H4 (cell line): ENCODE results near the gene TBC1D1. TPM values are rescaled to one million over a fixed set of nuclear protein-coding genes. Genes with fewer than 3 reads are reported as not detected.

Experiments used
- DNase-seq: peaks from one replicate; pipeline ENCODE4 v3.0.0-alpha.2; 2015; ENCODE audit warnings: low spot score
- total RNA-seq: library from RNA; depleted of rRNA; stranded (reverse); fragments of >200 nt; shearing (Covaris generic); gene quantifications from 2 replicates; pipeline ENCODE4 v1.2.3, GENCODE V29; 2014

The TBC1D1 gene
- total RNA-seq, 1 experiment from 2014 or later, result 110 TPM

DNA sequence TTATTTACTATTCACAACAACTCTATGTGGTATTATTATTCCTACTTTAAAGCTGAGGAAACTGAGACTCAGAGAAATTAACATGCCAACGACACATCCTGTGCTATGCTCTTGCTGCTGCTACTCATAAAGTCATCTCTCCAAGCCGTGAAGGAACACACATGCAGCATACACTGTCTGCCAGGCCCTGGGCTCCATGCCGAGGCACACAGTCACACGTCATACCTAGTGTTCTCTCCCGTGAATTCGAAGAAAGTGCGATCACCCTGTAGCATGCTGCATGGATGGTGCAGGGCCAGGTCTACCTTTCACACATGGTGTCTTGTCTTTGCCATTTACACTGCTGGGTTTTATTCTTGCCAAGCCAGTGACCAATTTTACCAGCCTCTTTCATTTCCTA lies 34.1 kb downstream of the TBC1D1 start:
- DNase-seq, result no peak

DNA sequence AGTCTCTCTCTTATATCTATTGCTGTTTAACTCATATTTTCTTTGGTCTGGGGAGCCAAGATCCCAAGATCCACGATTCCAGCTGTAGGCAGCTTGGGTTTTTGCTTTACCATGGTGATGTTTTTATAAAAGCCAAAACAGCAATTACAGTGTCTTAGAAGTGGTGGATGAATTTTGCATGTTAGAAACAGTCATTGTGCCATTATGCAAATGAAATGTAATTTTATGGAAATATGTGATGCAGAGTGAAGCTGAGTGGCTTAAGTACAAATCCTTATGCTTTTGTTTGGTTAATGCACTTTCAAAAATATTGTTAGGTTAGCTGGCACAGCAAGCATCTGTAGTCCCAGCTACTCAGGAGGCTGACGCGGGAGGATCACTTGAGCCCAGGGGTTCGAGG lies 36.5 kb downstream of the TBC1D1 start:
- no peak for DNase-seq

DNA sequence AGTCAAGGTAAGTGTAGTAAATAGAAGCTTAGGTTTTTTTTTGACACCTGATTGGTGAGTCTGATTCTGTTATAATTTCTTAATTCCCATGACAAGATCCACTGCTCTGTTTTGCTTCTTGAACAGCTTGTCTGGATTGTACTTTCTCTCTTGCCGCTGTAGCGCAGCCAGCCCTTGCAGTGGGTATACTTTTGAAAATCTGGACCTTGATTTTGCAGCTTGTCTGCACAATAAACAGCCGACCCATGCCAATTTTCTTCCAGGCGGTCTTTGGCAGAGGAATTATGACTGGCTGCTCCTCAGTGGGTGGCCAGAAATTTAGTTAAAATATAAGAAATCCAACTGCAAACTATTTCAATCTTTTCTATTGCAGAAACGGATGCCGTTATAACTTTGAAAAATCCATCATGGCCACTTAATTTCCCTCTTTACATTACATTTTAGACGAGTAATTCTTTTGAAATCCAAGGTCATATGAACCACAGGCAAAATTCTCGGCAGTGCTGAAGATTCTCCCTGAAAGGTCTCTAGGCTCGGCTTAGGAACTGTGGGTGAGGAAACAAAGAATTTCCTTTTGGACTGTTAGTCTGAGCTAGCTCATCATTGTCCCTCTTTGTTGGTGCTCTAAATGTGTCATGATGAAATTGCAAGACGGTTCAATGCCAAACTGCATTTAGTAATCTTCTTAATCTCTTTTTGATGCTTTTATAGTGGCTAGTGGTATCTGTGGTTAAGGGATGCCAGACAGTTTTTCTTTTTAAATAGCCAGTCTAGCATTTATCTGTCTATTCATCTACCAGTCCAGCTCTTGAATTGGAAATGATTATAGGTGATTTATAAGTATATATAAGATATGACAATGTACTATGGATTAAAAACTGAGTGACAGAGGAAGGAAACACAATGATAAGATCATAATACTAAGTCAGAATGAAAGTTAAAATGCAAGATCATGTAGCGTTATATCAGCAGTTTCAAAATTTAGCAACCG lies 37.8 kb downstream of the TBC1D1 start:
- DNase-seq, result no peak

DNA sequence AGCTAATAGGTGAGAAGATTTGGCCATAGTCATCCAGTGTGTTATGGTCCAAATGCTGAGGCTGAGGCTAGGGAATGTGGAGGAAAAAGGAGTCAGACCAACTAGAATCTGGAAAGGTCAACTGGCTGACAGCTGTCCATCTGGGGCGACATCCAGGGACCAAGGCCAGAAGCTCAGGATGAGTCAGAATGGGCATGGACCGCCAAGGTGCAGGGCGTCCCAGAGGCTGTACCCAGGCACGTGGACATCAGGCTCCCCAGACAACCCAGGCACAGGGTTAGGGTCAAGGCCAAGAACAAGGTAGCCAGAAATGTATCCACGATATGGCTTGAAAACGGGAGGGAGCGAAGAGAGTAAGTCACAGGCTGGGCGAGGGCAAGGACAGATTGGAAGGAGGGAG lies 43.2 kb downstream of the TBC1D1 start:
- DNase-seq, result no peak

DNA sequence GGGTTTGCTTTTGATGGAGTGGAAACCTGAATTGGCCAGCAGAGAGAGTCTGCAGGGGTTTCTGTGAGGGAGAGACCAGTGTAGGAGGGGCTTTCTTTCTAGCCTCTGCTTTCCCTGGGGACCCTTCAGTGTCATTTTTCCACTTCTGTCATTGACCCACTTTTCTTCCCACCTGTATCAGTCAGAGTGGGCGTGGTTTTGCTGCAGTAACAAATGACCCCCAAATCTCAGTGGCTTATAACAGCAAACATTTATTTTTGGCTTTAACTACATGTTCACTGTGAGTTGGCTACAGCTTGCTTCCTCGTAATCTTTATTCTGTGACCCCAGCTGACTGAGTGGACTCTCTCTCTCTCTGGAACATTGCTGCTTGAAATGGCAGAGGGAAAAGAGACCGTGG lies 43.7 kb downstream of the TBC1D1 start:
- DNase-seq, result no peak

DNA sequence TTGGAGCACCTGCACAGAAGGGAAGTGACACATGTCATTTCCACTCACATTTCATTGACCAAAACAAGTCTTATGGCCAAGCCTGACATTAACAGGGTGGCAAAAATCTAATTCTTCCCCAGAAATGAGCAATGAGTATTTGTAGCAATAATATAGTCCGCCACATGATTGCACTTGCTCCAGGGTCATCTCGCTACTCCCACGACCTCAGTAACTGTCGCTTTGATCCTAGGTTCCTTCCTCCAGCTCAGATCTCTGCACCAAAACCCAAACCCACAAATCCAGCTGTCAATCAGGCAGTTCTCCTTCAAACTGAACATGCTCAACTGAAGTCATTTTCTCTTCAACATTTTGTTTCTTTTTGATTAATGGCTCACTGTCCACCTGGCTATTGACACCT lies 44.1 kb downstream of the TBC1D1 start:
- DNase-seq, result no peak

DNA sequence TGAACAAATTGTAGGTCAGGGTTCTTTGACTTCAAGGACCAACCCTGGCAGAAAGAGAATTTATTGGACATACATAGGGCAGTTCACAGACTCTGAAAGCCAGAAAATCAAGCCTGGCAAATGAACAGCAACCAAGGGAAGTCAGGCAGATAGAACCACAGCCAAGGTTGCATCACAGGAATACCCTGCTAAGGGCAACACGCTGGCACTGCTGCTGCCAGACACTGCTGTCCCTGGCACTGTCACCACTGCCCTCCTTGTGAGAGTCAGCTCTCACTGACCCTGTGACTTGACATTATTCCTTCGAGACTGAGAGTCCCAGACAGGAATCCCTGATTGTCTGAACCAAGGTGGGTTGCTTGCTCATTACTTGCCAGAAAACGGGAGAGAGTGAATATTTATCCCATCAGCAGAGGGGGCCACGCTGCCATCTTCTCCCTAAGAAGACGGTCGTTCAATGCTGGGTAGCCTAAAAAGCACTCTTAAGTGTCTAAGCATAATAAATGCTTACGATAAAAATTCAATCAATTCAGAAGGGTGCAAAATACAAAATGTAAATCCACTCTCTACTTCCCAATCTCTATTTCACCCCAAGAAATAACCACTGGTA lies 46.1 kb downstream of the TBC1D1 start:
- no peak for DNase-seq

DNA sequence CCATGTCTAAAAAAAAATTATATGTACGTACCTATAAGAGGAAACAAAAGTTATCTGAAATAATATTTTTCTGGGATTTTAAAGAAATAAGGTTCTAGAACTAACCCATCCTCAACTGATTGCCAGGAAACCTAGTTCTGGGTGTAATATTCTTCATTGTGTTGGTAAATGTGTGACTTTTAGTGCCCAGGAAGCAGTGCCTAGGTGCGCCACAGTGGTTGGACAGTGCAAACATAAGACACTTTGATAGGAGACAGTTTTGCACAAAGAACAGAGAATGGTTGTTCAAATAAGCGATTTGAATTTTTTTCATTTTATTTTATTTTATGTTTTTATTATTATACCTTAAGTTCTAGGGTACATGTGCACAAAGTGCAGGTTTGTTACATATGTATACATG lies 47.3 kb downstream of the TBC1D1 start:
- no peak for DNase-seq

DNA sequence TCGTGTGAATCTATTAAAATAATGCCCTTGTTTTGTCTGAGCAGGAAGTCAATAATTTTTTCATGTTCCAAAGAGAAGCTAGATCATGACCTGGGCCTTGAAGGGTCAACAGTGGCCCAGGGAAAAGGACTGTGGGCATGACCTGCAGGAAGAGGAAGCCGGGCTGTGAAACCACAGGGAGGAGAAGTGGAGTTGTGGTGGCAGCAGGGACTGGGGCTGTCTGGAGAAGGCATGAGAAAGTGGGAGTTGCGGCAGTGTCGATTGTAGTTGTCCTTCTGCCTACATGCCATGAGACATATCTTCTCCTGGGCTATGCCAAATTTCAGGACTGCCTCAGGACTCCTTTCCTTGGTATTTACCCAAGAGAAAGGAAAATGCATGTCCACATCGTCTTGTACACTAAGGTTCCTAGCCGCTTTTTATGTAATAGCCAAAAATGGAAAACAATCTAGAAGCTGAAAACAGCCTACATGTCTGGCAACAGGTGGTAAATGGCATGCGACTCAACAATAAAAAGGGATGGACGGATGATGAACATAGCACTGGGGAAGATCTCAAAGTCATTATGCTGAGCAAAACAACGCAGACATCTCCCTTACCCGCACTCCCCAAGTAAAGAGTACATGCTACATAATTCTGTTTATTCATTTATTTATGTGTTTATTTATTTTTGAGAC lies 55.8 kb downstream of the TBC1D1 start:
- no peak for DNase-seq

DNA sequence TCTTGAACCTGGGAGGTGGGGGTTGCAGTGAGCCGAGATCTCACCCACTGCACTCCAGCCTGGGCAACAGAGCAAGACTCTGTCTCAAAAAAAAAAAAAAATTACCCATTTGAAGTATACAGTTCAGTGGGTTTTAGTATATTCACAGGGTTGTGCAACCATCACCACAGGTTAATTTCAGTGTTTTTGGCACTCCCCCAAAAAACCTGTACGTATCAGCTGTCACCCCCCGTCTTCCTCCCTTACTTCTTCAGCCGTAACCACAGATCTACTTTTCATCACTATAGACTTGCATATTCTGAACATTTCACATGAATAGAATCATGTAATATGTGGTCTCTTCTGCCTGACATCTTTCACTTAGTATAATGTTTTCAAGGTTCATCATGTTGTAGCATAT lies 57.7 kb downstream of the TBC1D1 start:
- no peak for DNase-seq

DNA sequence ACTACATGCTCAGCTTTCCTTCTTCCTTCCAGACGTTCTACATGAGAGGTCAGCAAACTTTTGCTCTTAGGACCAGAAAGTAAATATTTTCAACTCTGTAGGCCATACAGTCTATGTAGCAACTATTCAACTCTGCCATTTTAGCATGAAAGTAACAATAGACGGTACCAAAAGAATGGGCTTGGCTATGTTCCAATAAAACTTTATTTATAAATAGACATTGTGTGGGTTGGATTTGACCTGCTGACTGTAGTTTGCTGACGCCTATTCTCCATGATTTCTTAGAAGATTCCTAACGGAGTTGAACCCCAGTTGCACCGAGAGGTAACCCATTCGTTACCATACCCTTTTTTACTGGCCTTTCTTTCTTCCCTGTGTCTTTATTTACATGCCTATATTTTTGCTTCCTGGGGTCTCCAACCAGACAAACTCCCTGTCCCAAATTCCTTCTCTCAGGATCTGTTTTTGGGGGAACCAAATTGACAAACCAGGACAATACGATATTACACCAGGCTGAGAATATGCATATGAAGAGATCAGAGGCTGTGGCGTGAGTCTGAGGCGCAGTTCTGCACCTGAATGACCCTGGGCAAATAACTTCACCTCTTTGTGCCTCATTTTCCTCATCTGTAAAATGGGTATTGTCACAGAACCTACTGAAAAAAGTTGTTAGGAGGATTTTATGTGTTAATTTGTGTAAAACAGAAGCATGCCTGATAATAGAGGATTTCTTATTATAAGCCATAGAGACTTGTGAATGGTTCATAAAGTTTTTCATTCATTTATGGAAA lies 58.9 kb downstream of the TBC1D1 start:
- no peak for DNase-seq

DNA sequence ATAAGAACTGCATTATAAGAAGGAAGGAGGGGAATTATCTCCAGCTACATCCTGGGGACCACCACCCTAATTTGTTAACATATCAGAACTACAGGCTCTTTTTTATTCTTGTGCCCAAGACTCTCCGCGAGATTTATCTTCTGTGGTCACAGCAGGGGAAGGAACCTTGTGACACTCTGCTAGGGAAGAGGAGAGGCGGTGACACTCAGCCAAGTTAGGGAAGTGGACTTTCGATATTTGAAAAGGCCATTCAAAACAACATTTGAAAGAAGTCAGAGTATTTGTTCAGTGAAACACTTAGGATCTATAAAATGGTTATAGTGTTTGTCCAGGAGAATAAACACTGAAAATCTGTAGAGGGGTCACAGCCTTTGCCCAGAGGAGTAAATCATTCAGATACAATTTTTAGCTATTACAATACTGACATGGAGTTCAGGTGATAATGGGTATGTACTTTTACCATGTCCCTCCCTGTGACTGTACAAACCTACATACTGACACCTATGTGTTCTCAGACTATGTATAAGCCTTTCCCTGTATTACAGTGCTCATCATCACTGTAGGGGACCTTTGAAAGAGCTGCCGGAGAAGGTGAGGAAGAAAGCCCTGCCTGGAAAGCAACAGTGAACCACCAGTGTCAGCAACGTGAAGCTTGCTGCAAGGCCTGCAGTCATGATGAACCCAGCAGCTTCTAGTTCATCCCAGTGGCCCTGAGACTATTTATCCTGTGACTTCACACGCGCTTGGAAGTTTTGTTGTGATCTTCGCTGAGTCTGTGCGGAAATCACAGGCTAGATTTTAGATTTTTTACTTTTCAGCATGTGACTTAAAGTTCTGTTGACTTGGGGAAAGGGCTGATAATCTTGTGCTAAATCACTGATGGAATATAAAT lies 60.8 kb downstream of the TBC1D1 start:
- DNase-seq, result no peak

DNA sequence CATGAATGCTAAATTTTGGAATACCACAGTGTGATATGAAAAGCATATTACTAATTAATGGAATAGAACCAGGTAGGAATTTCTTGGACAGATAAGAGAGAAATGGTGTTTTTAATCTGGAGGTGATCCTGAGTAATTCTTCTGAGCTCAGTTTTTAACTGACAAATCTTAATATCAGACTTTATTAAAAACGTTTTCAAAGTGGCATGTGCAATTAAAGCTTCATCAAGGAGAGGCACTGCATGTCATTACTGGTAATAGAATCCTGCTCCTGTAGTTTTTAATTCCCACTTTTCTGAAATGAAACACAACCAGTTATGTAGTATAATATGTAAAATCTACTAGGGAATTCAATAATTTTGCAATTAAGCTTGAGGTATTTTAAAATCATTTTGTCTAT lies 62.3 kb downstream of the TBC1D1 start:
- no peak for DNase-seq

DNA sequence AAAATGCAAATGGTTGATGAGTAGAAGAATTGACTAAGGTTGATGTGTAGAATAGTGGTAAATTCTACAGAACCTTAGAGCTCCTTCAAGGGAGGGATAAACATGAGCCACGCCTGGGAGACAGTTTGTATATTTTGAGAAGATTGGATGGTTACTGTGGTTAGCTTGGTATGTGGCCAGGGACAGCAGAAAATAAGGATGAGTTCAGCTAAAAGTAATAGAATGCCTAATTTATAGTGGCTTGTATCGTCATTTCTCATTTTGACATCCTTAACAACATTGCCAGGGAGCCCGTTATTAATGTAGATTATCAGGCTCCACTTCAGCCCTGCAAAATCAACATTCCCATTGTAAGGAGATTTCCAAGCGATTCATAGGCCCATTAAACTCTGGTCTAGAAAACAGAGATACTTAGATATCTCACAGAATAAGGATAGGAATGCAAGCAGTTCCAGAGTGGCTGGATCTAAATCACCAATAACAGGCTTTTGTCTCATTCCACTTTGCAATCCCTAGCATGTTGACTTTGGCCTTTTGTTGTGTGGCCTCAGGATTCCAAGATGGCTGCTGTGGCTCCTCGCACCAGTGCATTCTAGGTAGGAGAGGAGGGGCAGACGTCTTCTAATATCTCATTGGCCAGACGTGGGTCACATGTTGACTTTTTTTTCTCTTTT lies 62.9 kb downstream of the TBC1D1 start:
- DNase-seq, result peak; percentile 41

DNA sequence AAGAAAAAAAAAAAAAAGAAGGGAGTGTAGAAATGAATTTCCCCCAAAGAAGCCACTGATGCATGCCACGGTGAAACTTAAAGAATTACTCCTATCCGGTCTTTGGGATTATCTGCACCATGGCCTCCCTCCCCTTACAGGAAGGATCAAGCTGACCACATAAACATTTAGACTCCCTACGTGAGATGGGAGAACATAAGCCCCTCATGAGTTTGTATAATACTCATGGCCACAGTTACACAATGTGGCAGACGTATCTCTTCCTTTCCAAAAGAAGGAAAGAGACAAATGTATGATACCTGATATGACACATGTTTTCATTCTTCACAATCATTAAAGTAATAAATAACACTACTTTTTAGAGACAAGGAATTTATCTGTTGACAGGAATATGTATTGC lies 66.1 kb downstream of the TBC1D1 start:
- DNase-seq, result no peak

DNA sequence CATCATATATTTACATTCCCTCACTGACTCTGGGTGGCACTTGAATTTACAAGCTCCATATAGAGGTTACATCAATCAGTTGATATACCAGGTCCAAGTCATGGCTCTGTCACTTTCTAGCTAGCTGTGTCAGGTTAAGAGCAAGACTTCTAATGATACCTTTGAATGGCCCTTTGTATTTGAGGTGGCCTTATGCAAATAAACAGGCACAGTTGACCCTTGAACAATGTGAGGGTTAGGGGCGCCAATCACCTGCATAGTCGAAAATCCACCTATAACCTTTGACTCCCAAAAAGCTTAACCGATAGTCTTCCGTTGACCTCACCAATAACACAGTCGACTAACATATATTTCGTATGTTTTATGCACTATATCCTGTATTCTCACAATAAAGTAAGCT lies 68.0 kb downstream of the TBC1D1 start:
- DNase-seq, result no peak

DNA sequence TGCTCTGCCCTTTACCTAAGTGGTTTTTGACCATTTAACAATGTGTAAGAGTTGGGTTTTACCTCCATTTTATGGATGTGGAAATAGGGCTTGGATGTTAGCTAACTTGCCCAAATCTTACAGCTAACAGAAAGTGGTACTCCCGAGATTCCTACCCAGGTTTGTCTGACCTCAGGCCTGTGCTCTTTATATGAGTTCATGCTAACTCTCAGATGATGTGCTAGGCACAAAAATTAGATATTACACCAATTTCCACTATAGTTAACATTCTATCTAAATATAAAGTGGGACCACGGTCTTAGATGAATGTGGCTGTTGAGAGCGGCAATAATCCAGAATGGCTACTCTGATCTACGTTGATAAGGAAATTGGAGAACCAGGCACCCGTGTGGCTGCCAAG lies 69.2 kb downstream of the TBC1D1 start, which contains the start of gene PTTG2:
Gene PTTG2, plus strand, starts transcription at position 301 of the 400 bp plus-strand sequence. Its CDS starts 37 bp downstream, at position 338.
- no peak for DNase-seq

DNA sequence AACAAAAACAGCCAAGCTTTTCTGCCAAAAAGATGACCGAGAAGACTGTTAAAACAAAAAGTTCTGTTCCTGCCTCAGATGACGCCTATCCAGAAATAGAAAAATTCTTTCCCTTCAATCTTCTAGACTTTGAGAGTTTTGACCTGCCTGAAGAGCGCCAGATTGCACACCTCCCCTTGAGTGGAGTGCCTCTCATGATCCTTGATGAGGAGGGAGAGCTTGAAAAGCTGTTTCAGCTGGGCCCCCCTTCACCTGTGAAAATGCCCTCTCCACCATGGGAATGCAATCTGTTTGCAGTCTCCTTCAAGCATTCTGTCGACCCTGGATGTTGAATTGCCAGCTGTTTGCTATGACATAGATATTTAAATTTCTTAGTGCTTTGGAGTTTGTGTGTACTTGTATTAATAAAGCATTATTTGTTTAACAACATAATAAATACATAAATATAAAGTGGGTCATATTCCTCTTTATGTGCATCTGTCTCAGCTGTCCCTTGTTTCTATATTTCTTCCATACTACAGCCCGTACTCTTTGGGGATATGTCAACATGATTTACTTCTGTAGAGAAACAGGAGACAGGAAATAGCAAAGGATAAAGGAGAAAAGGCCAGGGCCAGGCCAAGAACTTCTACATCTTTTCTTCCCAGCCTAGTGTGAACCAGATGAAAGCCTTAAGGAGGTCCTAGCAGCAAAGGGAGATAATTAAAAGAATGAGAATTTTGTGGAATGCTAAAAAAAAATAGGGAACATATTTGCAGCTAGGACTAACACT lies 70.0 kb downstream of the TBC1D1 start:
- no peak for DNase-seq

DNA sequence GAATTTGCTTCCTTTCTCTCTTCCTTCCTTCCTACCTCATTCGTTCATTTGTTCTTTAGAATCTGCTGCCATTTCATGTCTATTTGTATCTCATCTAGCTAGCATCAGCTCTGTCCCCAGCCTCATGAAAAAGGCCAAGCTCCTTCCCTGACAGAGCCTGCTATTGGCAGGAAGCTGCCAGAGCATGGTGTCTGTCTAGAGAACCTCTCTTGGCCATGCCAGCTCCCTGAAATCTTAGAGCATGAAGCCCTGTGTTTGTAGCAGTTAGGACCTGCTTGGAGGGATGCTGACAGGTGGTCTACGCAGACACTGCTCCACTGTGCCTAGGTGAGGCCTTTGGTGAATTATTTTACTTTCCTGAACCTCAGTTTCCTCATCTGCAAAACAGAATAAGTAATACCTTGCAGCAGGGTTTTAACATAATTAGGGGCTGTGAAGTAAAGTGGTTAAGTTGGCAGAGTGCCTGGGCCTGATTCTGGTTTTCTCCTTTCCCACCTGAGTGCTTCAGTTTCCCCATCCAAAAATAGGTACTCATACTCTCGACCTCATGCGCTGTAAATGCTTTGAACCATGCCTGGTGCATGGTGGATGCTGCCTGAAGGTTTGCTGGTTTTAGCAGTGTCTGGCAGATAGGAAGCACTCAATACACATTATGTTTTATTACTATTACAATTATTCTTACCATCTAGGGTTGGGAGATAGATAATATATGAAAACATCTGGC lies 74.0 kb downstream of the TBC1D1 start:
- DNase-seq, result no peak
